HepG2 (cell line): Measurements from ENCODE around the gene WNT3A. TPM values are rescaled to one million over a fixed set of nuclear protein-coding genes. Genes with fewer than 3 reads are reported as not detected.
A peak's percentile ranks its signal among the peaks of the same experiment; 100 is the strongest.

Experiments used
- MTF2 ChIP-seq: sonication (generic); formaldehyde crosslinking; IDR thresholded peaks from 2 replicates; pipeline ENCODE4 v1.5.0; 2020; ENCODE audit warnings: missing genetic modification reagents, borderline replicate concordance
- RFX1 ChIP-seq: fragments of 450-650 bp; IDR thresholded peaks from 2 replicates; pipeline ENCODE4 v1.6.1; 2017
- SRY ChIP-seq: sonication (generic); formaldehyde crosslinking; IDR thresholded peaks from 2 replicates; pipeline ENCODE4 v1.8.0; 2022; ENCODE audit warnings: mild to moderate bottlenecking, missing genetic modification reagents
- STAG1 ChIP-seq: sonication (generic); formaldehyde crosslinking; IDR thresholded peaks from 2 replicates; pipeline ENCODE4 v1.4.0; 2020; ENCODE audit warnings: missing genetic modification reagents
- ZBTB21 ChIP-seq: sonication (generic); formaldehyde crosslinking; IDR thresholded peaks from 2 replicates; pipeline ENCODE4 v1.4.0; 2020; ENCODE audit warnings: missing genetic modification reagents
- polyA plus RNA-seq, 8 experiments: library from polyadenylated mRNA; depleted of rRNA in 3 of 8; stranded (reverse) in 7 of 8; unstranded in 1 of 8; fragments of >200 nt; fragmentation: Illumina TruSeq in 4 of 8; extraction: Trizol in 4 of 8; gene quantifications; 2 replicates each; pipeline versions ENCODE4 v1.2.1 to v1.2.3, GENCODE V29; 2011 to 2016; ENCODE audit warnings: low read depth in 4 of 8, missing spikeins in 1 of 8, mixed read lengths in 1 of 8; ENCODE audit not compliant: insufficient read depth in 1 of 8
- total RNA-seq, 5 experiments: library from RNA; depleted of rRNA; stranded (reverse); fragments of >200 nt; fragmentation: Illumina TruSeq; extraction: Trizol; gene quantifications; 2 replicates each; pipeline ENCODE4 v1.2.3, GENCODE V29; 2016; ENCODE audit warnings: low read depth in 1 of 5
- TF ChIP-seq, protein P1 (sequence below): sonication (generic); formaldehyde crosslinking; IDR thresholded peaks from 2 replicates; pipeline ENCODE4 v1.5.1; 2020; ENCODE audit warnings: mild to moderate bottlenecking, missing genetic modification reagents, moderate library complexity
- TF ChIP-seq, protein P2 (sequence below), 2 experiments: sonication (generic) in 1 of 2; formaldehyde crosslinking in 1 of 2; IDR thresholded peaks; 2 replicates each; pipeline versions ENCODE4 v1.6.1 to v1.9.0; 2014 to 2022; ENCODE audit warnings: antibody characterized with exemption in 1 of 2, borderline replicate concordance in 1 of 2, inconsistent platforms in 1 of 2, low read depth in 1 of 2, missing genetic modification reagents in 1 of 2
- TF ChIP-seq, protein P3 (sequence below): sonication (generic); formaldehyde crosslinking; IDR thresholded peaks from 2 replicates; pipeline ENCODE4 v1.4.0; 2020; ENCODE audit warnings: mild to moderate bottlenecking, low read depth, missing genetic modification reagents
- TF ChIP-seq, protein P4 (sequence below): sonication (generic); formaldehyde crosslinking; IDR thresholded peaks from 2 replicates; pipeline ENCODE4 v1.5.1; 2020; ENCODE audit warnings: mild to moderate bottlenecking, missing genetic modification reagents, moderate library complexity

WNT3A gene
- total and polyA plus RNA-seq, 2 of the 13 experiments (the other 11 are each of a cell fraction or from before 2014, with no cell fraction given): not detected

DNA sequence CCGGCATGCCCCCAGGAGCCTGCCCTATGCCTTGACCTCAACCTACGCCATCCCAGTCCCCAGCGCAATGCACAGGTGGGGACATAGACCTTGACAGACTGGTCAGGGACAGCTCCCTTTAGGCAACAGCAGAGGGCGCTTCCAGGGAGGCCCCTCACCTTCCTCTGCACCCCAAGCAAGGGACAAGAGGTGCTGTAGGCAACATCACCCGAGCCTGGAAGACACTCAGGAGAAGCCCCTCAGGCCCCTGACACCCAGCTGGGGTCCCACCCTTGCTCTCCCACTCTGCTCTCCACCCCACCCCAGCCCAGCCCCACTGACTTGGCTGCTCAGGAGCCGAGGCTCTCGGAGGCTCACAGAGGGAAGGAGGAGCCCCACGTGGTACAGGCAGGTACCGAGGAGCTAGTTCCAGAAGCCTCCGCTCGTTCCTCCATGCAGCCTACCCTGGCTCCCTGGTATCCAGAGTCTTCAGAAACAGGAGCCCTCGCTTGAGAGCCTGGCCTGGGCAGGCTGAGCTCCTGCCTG lies 2.4 kb upstream of the WNT3A start (continued):
- TF ChIP-seq, protein P1, sequence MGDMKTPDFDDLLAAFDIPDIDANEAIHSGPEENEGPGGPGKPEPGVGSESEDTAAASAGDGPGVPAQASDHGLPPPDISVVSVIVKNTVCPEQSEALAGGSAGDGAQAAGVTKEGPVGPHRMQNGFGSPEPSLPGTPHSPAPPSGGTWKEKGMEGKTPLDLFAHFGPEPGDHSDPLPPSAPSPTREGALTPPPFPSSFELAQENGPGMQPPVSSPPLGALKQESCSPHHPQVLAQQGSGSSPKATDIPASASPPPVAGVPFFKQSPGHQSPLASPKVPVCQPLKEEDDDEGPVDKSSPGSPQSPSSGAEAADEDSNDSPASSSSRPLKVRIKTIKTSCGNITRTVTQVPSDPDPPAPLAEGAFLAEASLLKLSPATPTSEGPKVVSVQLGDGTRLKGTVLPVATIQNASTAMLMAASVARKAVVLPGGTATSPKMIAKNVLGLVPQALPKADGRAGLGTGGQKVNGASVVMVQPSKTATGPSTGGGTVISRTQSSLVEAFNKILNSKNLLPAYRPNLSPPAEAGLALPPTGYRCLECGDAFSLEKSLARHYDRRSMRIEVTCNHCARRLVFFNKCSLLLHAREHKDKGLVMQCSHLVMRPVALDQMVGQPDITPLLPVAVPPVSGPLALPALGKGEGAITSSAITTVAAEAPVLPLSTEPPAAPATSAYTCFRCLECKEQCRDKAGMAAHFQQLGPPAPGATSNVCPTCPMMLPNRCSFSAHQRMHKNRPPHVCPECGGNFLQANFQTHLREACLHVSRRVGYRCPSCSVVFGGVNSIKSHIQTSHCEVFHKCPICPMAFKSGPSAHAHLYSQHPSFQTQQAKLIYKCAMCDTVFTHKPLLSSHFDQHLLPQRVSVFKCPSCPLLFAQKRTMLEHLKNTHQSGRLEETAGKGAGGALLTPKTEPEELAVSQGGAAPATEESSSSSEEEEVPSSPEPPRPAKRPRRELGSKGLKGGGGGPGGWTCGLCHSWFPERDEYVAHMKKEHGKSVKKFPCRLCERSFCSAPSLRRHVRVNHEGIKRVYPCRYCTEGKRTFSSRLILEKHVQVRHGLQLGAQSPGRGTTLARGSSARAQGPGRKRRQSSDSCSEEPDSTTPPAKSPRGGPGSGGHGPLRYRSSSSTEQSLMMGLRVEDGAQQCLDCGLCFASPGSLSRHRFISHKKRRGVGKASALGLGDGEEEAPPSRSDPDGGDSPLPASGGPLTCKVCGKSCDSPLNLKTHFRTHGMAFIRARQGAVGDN (CRISPR knock-in tag): 0 out of 2 replicates have a peak, but pooled peaks have one; percentile 13
- TF ChIP-seq, protein P2, sequence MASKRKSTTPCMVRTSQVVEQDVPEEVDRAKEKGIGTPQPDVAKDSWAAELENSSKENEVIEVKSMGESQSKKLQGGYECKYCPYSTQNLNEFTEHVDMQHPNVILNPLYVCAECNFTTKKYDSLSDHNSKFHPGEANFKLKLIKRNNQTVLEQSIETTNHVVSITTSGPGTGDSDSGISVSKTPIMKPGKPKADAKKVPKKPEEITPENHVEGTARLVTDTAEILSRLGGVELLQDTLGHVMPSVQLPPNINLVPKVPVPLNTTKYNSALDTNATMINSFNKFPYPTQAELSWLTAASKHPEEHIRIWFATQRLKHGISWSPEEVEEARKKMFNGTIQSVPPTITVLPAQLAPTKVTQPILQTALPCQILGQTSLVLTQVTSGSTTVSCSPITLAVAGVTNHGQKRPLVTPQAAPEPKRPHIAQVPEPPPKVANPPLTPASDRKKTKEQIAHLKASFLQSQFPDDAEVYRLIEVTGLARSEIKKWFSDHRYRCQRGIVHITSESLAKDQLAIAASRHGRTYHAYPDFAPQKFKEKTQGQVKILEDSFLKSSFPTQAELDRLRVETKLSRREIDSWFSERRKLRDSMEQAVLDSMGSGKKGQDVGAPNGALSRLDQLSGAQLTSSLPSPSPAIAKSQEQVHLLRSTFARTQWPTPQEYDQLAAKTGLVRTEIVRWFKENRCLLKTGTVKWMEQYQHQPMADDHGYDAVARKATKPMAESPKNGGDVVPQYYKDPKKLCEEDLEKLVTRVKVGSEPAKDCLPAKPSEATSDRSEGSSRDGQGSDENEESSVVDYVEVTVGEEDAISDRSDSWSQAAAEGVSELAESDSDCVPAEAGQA (IDR thresholded peaks at IDR 0.05; ENCODE audit: low read depth): no peak
- TF ChIP-seq, protein P2 (CRISPR knock-in tag; IDR thresholded peaks at IDR 0.05; ENCODE audit: borderline replicate concordance): no peak
- TF ChIP-seq, protein P3, sequence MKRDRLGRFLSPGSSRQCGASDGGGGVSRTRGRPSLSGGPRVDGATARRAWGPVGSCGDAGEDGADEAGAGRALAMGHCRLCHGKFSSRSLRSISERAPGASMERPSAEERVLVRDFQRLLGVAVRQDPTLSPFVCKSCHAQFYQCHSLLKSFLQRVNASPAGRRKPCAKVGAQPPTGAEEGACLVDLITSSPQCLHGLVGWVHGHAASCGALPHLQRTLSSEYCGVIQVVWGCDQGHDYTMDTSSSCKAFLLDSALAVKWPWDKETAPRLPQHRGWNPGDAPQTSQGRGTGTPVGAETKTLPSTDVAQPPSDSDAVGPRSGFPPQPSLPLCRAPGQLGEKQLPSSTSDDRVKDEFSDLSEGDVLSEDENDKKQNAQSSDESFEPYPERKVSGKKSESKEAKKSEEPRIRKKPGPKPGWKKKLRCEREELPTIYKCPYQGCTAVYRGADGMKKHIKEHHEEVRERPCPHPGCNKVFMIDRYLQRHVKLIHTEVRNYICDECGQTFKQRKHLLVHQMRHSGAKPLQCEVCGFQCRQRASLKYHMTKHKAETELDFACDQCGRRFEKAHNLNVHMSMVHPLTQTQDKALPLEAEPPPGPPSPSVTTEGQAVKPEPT (CRISPR knock-in tag): no peak
- TF ChIP-seq ZBTB21 (no peak), RFX1 (no peak), STAG1 (CRISPR knock-in tag) (peak; percentile 38), MTF2 (CRISPR knock-in tag) (peak; percentile 50; the same call in 1 of the 2 replicates), SRY (0 out of 2 replicates have a peak, but pooled peaks have one; percentile 36)
- TF ChIP-seq, protein P4, sequence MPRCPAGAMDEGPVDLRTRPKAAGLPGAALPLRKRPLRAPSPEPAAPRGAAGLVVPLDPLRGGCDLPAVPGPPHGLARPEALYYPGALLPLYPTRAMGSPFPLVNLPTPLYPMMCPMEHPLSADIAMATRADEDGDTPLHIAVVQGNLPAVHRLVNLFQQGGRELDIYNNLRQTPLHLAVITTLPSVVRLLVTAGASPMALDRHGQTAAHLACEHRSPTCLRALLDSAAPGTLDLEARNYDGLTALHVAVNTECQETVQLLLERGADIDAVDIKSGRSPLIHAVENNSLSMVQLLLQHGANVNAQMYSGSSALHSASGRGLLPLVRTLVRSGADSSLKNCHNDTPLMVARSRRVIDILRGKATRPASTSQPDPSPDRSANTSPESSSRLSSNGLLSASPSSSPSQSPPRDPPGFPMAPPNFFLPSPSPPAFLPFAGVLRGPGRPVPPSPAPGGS (CRISPR knock-in tag): peak; percentile 56; the same call in 1 of the 2 replicates
- TF ChIP-seq, all 625 proteins: peak for 9
